NCI-H2227 treated with DMSO at 0.1 percent for 48 hours (cell line): ENCODE results near the gene MRPL39.

Experiments used
- DNase-seq: peaks from one replicate; lab custom pipeline; 2025; lab: John Stamatoyannopoulos, UW

MRPL39 gene

DNA sequence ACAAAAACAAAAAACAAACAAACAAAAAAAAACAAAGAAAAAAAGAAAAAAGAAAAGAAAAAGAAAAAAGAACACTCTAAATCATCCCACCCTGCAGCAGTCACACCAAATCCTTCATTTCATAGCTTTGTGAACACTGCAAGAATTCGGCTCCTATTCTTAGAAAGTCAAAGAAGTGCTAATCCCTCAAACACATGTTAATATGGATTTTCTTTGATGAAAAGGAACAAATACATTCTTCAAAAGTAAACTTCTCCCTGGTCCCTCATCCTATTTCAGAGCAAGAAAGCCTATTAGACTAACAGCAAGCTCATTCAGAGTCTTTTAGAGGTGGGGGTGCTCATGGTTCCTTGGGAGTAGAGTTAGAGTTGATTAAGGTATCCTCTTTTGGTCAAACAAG lies 7.2 kb upstream of the MRPL39 start:
- DNase-seq: no peak

DNA sequence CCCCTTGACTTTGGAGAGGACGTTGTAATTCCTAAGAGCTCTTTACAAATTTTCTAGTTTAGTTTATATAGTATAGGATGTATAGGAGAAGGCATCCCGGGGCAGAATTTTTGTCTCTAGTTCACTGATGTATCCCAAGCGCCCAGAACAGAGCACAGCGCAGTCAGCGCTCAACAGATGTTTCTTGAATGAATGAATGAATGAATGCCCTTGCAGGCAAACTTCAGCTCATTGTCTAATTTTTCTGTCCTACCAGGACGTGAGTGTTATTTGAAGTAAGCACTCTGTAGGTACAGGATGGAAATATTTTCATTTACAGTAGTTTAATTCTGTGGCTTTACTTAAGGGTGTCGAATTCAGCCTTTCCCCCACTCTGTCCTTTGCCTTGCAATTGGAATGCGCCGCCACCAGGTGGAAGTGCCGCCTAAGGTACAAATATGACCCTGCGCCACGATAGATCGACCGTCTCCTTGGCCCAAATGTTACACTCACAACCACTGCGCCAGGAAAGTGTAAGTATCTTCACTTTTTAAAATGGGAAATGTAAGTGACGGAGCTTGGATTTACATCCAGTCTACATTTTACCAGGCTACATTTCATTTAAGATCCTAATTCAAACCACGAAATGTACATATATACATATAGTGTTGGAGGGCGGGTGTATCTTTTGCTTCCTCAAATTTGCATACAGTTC lies 910 bp upstream of the MRPL39 start:
- peak; percentile 47 for DNase-seq

DNA sequence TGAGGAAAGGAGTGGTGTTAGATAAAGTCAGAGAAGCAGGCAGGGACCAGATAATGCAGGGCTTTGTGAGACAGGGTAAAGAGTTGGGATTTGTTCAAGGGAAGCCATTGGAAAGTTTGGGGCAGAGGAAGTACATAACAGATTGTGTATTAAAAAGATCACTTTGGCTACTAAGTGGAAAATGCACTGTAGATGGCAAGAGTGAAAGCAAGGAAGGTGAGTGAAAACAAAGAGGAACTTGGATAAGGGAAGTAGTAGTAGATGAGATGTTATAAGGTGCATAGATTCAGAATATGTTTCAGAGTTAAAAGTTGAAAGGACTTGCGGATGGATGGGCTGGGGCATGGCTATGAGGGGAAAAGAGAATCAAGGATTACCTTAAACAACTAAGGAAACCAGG lies 17.4 kb downstream of the MRPL39 start:
- DNase-seq: no peak

DNA sequence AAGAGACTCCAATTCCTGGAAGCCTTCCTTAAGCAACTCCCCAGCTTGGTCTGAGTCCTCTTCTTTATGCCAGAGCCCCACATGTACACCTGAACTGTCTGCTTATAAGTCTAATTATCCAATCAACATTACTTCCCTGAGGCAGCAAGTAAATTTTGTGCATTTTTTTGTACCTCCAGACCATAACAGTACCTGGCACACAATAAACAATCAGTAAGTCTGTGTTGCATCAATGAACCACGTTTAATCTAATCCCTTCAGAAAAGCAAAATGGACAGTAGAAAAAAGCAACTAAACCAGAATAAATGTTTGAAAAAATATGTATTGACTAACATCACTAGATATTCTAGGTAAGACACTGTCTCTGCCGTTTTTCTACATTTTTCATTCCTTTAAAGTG lies 20.5 kb downstream of the MRPL39 start:
- DNase-seq: no peak

DNA sequence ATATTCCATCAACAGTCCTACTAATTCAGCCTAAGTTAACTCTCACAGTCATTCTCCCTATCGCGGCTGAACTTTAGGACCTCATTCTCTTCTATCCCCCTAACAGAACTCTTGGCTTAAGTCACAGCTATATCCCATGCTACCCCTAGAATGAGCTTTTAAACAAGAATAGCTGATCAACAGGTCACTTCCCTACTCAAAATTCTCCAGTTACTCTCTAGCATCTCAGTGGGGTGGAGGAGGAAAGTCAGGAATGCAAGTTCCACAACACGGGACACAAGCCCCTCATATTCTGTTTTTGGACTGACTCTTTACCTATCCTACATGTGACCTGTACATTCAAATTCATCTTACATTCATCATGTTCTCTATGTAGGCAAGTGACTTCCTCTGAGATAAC lies 21.0 kb downstream of the MRPL39 start:
- DNase-seq: no peak

DNA sequence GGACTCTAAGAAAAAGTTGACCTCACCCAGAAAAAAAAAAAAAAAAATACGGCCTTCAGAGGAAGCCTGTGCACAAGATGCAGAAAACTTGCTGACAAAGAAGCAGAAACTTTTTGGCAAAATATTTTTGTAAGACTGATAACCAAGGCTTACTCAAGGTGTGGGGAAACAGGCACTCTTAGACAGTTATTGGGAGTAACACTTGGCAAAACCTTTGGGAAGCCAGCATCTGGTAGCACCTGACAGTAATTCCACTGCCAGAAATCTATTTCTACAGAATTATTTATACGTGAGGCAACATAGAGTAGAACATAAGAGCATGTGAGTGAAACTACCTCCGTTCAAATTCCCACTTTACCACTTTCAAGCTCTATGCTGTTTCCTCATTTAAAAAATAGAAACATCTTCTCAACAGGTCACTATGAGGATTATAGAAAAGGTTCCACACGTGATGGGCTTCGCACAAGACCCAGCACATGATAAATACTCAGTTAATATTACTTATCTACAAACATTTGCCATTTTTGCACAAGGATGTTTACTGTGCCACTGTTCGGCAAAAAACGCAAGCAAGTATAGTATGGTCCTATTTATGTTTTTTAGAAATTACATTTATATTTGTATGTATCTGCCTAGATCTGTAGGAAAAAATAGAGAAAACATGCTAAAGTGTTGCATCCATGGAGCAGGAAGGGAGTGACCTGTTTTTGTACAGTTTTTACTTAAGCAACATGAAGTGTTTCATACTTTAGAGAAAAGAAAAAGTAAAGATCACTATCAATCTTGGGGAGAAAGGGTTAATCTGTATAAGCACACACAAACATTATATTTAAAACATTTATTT lies 22.2 kb downstream of the MRPL39 start:
- DNase-seq: no peak

DNA sequence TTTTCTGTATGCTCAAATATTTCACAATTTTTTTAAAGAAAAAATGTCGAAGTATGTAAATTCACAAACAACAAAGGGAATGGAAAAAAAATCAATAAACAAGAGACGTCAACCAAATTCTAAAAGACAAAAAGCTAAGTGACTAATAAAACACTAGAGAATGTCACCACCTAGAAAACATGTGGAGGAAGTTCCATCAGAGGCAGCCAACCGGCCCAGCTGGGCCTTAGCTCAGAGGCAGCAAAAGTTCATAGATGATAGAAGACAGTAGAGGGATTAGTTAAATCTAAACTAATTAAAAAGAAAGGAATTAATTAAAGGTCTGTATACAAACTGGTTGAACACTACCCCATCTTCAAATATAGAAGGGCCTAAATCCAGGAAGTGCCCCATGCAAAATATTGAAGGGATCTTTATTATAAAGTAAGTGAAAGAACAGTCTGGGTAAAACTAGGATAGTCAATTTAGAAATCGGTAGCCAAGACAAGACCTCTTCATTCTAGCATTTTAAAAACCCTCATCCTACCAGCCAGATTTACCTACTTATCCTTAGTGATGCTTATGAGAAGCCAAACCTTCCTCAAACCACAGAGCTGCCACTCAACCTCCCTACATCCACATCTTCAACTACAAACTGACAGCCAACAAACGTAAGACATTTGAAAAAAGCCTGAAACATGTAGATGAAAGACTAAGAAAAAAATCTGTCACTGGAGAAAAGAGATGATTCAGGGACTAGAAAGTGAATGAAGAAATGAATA lies 23.7 kb downstream of the MRPL39 start:
- DNase-seq: no peak

DNA sequence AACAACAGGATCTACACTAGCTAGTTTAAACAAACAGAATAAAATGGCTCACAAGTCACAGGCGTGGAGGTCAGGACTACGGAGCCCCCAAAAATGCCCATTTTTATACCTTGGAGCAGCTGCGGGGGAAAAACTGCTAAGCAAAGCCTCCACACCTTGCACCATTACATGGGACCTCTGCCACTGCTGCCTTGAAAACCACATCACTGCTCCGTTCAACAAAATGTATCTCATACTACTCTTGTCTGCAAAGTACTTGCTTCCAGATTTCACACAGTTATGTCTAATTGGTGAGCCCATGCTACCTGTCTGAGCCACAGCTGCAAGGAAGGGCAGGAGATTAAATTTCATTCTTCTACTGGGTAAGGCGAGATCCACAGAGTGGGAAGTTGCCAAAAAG lies 24.4 kb downstream of the MRPL39 start:
- no peak for DNase-seq

DNA sequence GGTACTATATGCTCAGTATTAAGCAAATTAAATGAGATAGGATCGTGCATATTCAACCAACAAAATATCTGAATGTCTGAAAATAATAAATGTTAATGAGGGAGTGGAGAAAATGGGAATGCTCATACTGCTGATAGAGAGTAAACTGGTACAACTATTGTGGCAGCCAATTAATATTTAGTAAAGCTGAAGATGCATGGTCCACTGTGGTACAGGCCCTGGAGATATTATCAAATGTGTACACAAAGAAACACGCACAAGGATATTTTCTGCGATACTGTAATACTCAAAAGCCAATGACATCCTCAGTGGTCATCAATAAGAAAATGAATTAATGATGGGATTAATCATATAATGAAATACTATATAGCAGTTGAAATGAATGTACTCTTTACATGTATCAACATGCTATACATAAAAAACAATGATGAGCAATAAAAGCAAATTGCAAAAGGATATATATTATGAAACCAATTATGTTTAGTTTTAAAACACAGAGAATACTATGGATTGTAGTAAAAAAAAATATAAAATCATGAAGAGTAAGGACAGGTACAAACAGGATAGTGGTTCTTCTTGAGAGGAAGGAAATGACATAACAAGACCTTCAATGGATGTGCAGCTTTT lies 25.0 kb downstream of the MRPL39 start:
- DNase-seq: no peak

DNA sequence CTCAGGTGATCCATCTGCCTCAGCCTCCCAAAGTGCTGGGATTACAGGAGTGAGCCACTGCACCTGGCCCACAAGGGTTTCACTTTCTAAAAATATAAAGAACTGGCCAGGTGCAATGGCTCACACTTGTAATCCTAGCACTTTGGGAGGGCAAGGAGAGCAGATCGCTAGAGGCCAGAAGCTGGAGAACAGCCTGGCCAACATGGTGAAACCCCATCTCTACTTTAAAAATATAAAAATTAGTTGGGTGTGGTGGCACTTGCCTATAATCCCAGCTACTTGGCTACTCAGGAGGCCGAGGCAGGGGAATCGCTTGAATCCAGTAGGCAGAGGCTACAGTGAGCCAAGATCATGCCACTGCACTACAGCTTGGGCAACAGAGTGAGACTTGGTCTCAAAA lies 25.7 kb downstream of the MRPL39 start:
- DNase-seq: no peak

DNA sequence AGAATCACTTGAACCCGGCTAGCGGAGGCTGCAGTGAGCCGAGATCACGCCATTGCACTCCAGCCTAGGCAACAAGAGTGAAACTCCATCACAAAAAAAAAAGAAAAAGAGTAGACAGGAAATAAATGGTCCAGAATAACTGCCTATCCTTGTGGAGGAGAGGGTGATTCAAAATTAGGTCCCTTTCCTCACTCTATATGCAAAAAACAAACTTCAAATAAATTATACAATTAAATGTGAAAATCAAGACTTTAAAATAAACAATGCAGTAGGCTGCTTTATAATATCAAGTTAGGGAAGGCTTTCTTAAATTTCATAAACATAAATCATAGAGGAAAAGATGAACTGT lies 26.4 kb downstream of the MRPL39 start:
- DNase-seq: no peak

DNA sequence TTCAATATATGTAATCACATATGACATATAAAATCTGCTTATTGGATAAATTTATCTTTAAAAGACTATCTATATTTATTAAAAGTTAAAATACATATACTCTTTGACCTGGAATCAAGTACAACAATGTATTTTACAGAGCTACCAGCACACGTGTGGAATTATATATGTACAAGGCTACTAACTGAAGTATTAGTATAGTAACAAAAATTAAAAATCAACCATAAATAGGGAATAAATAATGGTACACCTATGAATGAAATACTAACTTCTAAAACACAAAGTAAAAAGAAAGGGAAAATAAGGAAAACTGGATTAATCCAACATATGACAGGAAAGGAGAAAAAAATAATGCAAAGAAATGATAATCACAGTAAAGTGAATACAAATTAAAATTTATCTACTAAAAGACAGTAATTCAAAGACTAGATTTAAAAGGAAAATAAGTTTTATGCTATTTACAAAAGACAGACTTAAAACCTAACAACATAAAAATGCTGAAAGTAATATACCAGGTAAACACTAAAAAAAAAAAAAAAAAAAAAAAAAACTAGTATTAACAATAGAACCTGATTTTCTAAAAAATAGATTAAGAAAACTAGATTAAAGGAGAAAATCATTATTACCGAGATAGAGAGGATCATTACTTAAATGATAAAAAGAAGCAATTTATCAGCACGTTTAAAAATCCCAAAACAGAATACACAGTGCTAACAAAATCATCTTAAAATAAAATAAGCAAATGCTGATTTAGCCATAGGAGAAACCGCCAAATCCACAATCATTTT lies 27.9 kb downstream of the MRPL39 start:
- no peak for DNase-seq

DNA sequence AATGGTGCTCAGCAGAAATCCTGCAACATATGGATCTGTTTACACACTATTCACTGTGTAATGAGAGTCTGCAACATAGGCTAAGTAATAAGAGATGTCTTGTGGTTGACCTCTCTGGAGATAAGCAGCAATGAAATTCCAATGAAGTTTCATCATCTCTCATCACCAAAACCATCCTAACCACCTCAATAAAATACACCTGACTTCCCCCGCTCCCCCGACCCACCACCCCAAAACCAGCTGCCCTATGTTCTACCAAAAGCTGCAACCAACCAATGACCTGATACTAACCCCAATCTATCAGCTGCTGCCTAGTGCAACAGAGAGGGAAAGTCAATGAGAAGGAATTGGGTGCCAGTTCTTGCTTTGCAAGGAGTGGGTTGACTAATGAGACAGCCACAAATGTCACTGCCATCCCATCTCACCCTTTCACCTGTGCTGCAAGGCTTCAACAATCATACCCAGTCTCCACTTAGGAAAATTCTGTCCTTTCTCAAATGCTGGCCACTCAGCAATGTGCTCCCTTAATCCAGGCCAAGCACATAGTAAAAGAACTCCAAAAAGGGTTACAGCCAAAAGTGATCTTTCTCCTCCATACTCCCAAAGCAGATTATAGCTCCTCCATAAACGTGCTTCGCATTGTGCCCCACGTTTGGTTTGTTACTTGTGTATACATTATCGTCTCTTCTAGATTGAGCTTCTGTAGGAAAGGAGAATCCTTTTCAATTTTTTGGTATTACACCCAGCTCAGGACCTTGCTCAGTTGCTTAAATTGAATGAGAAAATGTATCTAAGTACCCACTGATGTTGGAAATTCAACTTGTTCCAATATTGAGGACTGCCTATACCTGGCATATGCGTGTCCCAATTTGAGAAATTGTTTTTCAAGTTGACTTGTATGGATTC lies 29.0 kb downstream of the MRPL39 start:
- no peak for DNase-seq

DNA sequence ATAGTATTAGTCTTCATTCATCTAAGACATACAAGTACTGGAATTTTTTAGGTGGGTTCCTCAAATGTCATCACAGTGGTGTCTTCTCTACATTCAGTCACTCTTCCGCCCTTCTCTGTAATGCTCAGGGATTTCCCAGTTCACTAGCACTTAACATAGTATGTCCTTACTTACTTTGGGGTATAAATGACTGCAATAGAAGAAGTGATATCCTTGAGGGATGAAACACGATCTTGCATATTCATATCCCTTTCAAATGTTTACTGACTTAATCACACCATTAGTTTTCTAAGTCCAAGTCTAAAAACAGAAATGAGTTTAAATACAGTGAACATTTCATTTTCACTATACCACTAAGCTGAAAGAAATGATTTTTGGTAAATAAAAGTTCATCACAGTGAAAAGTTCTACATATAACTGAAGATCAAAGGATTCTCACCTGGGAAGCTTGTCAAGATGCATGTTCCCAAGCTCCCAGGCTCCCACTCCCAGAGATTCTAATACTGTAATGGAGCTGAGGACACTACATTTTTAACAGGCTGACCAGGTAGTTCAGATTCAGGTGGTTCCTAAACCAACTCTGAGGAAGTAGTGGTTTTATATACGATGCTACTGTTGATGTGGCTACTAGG lies 29.7 kb downstream of the MRPL39 start:
- DNase-seq: no peak

DNA sequence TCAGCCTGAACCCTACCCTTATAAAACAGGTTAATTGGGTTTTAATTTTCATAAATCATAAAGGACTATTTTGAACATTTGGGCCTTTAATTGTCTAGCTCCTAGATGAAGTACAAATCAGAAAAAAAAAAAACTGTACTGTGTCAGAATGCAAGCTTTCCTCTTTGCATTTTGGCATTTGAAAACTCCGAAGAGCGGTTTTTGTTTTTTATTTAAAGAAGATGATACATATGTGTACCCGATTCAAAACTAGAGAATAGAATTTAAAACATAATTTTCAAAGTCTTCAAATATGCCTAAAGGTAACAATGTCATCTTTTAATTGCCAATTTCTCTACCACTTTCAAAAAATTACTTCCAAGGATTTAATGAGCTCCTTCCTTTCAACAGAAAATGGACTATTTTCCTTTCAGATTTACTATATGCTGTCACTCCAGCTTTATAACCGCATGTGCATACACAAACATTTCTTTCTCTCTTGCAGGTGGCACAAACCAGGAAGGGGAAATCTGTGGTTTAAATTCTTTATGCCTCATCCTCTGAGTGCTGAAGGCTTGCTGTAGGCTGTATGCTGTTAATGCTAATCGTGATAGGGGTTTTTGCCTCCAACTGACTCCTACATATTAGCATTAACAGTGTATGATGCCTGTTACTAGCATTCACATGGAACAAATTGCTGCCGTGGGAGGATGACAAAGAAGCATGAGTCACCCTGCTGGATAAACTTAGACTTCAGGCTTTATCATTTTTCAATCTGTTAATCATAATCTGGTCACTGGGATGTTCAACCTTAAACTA lies 33.7 kb downstream of the MRPL39 start:
- no peak for DNase-seq

DNA sequence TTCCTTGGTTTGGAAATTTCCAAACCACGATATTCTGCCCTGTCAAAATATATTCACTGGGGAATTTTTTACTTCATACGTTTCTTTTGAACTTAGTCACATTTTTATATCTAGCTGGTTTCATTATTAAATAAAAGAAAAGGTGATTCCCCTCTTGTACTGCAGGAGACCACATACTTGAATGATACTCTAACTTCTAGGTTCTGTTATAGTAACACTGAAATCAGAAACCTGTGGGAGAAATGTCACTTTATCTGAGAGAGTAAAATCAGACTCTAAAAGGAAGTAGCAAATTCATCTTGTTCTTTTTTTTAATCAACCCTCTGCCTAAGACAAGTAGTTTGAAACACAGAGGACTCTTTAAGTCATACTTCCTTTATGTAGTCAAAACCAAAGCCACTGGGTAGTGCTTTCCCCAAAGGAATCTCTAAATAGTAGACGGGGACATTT lies 34.4 kb downstream of the MRPL39 start:
- no peak for DNase-seq

DNA sequence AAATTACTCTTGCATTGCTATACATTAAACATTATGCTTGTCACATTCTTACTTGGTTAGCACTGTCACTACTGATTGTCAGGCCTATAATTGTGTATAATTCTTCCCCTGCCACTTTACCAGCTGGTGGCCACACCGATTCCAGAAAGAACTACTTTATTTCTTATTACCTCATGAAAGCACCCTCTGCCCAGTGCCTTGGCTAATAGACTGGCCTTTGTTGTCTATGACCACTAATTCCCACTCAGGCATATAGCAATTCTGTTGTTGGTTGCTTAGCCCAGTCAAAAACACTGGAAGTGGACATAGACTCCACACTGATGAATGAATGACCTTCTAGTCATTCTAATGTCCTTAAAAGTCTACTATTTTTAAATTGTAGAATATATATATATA lies 35.6 kb downstream of the MRPL39 start:
- no peak for DNase-seq

DNA sequence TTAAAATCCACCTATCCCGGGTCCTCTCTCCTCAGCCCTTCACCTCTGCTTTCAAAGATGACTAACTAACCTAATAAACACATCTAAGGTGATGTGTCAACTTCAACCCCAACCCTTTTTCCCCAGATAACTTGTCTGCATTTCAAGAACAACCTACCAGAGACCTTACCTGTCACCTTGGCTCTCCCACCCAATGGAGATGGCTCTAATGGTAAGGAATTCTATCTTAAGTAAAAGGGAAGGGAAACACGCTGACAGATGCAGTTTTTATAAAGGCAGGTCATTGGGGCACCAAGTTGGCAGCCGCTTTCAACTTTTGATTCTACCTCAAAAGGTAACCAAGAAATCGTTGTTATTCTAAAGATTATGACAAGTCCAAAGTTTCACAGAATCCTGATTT lies 37.6 kb downstream of the MRPL39 start:
- DNase-seq: no peak

DNA sequence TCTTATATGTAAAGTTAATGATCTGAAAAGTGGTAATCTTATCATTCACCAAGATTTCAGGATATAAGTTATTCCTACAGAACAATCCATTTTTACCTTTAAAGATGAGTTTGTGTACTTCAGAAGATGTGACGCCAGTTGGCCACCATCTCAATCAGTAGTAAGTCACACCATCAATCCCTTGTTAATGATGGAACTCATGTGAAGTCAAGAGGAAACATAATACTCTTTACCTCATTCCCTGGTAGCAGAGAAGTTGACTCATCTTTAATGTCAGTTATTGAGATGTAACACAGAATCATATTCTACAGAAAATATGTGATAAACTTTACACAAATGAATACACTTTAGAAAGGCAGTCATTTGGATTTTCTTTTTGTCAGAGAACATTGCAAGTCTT lies 38.2 kb downstream of the MRPL39 start:
- DNase-seq: no peak
